Gastroesophageal sphincter (tissue), 3 donors: ENCODE results near the gene APP.

Source experiments
- CTCF ChIP-seq, 4 experiments: fragments of 200-600 bp in 2 of 4; fragments of 450-650 bp in 2 of 4; sonication (generic) in 1 of 4; IDR thresholded peaks; one replicate each; pipeline ENCODE4 v1.5.1; 2017 to 2019; ENCODE audit warnings: antibody characterized with exemption in 4 of 4, mild to moderate bottlenecking in 2 of 4, moderate library complexity in 2 of 4
- POLR2A ChIP-seq, 2 donors: fragments of 450-650 bp; IDR thresholded peaks; one replicate each; pipeline ENCODE4 v1.6.1; 2017; ENCODE audit warnings: antibody characterized with exemption in 2 of 2, mild to moderate bottlenecking in 2 of 2, moderate library complexity in 1 of 2
- POLR2AphosphoS5 ChIP-seq: sonication (generic); formaldehyde crosslinking; IDR thresholded peaks from one replicate; pipeline ENCODE4 v1.6.1; 2017; ENCODE audit warnings: antibody characterized with exemption

- TF ChIP-seq POLR2AphosphoS5 (no peak), CTCF (IDR thresholded peaks at IDR 0.05) (no peak), POLR2A (IDR thresholded peaks at IDR 0.05) (no peak)
Observed at GRCh38 chr21:25885880-25886279, 284.7 kb downstream of the APP start.
